Small intestine (tissue), 7 donors: Measurements from ENCODE around the gene PDE9A. TPM values are rescaled to one million over a fixed set of nuclear protein-coding genes. Genes with fewer than 3 reads are reported as not detected.
A peak's percentile ranks its signal among the peaks of the same experiment; 100 is the strongest.

ENCODE experiments used
- DNase-seq, 2 donors: peaks; one replicate each; pipeline versions ENCODE4 v3.0.0 to v3.0.0-alpha.2; 2013
- FAIRE-seq: peaks from 2 replicates; lab custom pipeline; 2012; peaks lifted over from hg19 to GRCh38; lab: Jason Lieb, UNC
- H3K27ac ChIP-seq, 3 donors: one replicate each; pipeline ENCODE4 v1.5.1; 2013; ENCODE audit warnings: low read length in 2 of 3, mild to moderate bottlenecking in 2 of 3, control low read depth in 1 of 3, inconsistent platforms in 1 of 3, low read depth in 1 of 3, moderate library complexity in 1 of 3
- H3K27me3 ChIP-seq, 3 donors: one replicate each; pipeline ENCODE4 v1.6.1; 2013; ENCODE audit warnings: low read length in 3 of 3, inconsistent platforms in 1 of 3; ENCODE audit not compliant: control insufficient read depth in 3 of 3, insufficient read depth in 3 of 3
- H3K36me3 ChIP-seq, 3 donors: one replicate each; pipeline ENCODE4 v1.6.1; 2013; ENCODE audit warnings: low read length in 3 of 3, inconsistent platforms in 1 of 3, low read depth in 1 of 3, mild to moderate bottlenecking in 1 of 3, moderate library complexity in 1 of 3; ENCODE audit not compliant: control insufficient read depth in 3 of 3, insufficient read depth in 2 of 3
- H3K4me1 ChIP-seq, 3 donors: one replicate each; pipeline ENCODE4 v1.6.1; 2013; ENCODE audit warnings: low read length in 2 of 3, inconsistent platforms in 1 of 3, low read depth in 1 of 3, mild to moderate bottlenecking in 1 of 3, moderate library complexity in 1 of 3; ENCODE audit not compliant: control insufficient read depth in 3 of 3, insufficient read depth in 2 of 3
- H3K4me3 ChIP-seq, 3 donors: one replicate each; pipeline ENCODE4 v1.5.1; 2013; ENCODE audit warnings: low read length in 3 of 3, control low read depth in 1 of 3, inconsistent platforms in 1 of 3, low read depth in 1 of 3, mild to moderate bottlenecking in 1 of 3, moderate library complexity in 1 of 3
- H3K9me3 ChIP-seq, 2 donors: one replicate each; pipeline ENCODE4 v1.6.1; 2013; ENCODE audit warnings: low read depth in 1 of 2, low read length in 1 of 2; ENCODE audit not compliant: control insufficient read depth in 2 of 2, insufficient read depth in 1 of 2
- WGBS, 3 donors: extraction: QIAGEN DNeasy Blood & Tissue Kit; methylation state at CpG; one replicate each; pipeline ENCODE4 v1.1.7; 2013; 5-methylcytosine and 5-hydroxymethylcytosine counted together
- polyA plus RNA-seq, 4 donors: library from polyadenylated mRNA; stranded (reverse) in 3 of 4; unstranded in 1 of 4; fragments of 200-250 nt in 3 of 4; fragments of 120-200 nt in 1 of 4; gene quantifications; one replicate each; pipeline versions ENCODE4 v1.2.1 to v1.2.3, GENCODE V29; 2013
- donor health status: healthy with polysubstance abuse.
- donor health status: control.
- donor health status: control.
- donor health status: Bipolar disorder and iron deficiency.
- donor health status: healthy.

Gene PDE9A
- polyA plus RNA-seq, 4 donors: 31.0 to 96.6 (median 49.6) TPM

- peak overlapping the region in 1 of 3 donors; percentile 71 for H3K27ac ChIP-seq
- H3K36me3 ChIP-seq: peaks cover 0 to 69% (median 0%) of the 10 kb centered on the region in 3 donors
- 60 to 75% (median 65%) methylated on average over 22 of the region's 22 CpGs for WGBS, 3 donors
Measured at GRCh38 chr21:42684109-42684916, 30.9 kb downstream of the PDE9A start.

GRCh38 chr21:42685036-42685435, 31.6 kb downstream of the PDE9A start:
- Histone ChIP-seq H3K4me1 (no peaks in the 10 kb centered on the region), H3K36me3 (peaks cover 0 to 69% (median 0%) of the 10 kb centered on the region in 3 donors), H3K27ac (peak overlapping the region in 1 of 3 donors; percentile 14), H3K4me3 (no peak overlapping the region), H3K9me3 (no peaks in the 10 kb centered on the region), H3K27me3 (no peaks in the 10 kb centered on the region)
- WGBS, 3 donors: 89 to 95% (median 89%) methylated on average over 33 of the region's 33 CpGs
- no peak for DNase-seq
- no peak for FAIRE-seq

More at GRCh38 chr21:42684109-42684916, 30.9 kb downstream of the PDE9A start:
- H3K4me3 ChIP-seq: no peak overlapping the region
- H3K27me3 ChIP-seq: no peaks in the 10 kb centered on the region
- no peak for DNase-seq
- H3K9me3 ChIP-seq: no peaks in the 10 kb centered on the region
- no peak for FAIRE-seq
- H3K4me1 ChIP-seq: no peaks in the 10 kb centered on the region

DNA sequence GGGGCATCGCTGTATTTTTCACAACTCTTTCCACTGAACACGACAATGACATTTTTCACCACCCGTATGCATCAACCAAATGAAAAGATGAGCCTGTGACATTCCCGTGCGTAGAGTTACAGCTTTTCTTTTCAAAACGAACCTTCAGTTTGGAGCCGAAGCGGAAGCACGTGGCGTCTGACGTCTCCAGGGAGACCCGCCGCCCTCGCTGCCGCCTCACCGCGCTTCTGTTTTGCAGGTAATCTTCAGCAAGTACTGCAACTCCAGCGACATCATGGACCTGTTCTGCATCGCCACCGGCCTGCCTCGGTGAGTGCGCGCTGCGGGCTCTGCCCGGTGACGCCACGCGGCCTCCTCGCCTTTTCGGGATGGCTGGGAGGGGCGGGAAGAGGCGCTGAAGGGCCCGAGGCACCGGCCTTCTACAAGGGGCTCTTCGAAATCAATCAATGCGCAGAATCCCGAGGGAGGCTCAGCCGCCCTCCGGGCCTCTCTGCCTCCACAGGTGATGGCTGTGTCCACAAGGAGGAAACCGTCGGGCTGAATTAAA, 32.6 kb downstream of the PDE9A start:
- 96 to 97% (median 97%) methylated on average over 41 of the region's 41 CpGs for WGBS, 3 donors
- H3K9me3 ChIP-seq: no peaks in the 10 kb centered on the region

DNA sequence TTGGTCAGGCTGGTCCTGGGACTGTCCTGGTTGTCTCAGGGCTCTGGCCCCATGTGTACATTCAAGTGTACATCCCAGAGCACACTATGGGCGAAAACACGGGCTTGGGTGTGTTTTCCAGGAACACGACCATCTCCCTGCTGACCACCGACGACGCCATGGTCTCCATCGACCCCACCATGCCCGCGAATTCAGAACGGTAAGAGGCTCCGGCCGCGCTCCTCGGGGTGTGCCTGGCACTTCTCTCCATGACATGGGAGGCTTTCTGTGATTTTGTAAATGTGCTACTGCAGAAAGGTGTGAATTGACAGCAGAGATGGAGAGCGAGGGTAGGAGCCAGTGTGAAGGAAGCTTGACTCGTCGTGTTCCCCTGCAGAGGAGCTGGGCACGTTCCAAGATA, 34.4 kb downstream of the PDE9A start:
- WGBS, 3 donors: 89 to 95% (median 92%) methylated on average over 18 of the region's 18 CpGs
- H3K27me3 ChIP-seq: no peaks in the 10 kb centered on the region
- no peak overlapping the region for H3K27ac ChIP-seq
- H3K9me3 ChIP-seq: no peaks in the 10 kb centered on the region
- H3K4me1 ChIP-seq: no peaks in the 10 kb centered on the region
- DNase-seq (no peak), FAIRE-seq (no peak)
- no peak overlapping the region for H3K4me3 ChIP-seq
- peaks cover 0 to 74% (median 0%) of the 10 kb centered on the region in 3 donors for H3K36me3 ChIP-seq

More for the DNA sequence above, 32.6 kb downstream of the PDE9A start:
- Histone ChIP-seq H3K36me3 (peaks cover 0 to 70% (median 0%) of the 10 kb centered on the region in 3 donors), H3K27me3 (no peaks in the 10 kb centered on the region), H3K4me3 (no peak overlapping the region), H3K27ac (no peak overlapping the region), H3K4me1 (no peaks in the 10 kb centered on the region)
- DNase-seq (no peak), FAIRE-seq (no peak)

DNA sequence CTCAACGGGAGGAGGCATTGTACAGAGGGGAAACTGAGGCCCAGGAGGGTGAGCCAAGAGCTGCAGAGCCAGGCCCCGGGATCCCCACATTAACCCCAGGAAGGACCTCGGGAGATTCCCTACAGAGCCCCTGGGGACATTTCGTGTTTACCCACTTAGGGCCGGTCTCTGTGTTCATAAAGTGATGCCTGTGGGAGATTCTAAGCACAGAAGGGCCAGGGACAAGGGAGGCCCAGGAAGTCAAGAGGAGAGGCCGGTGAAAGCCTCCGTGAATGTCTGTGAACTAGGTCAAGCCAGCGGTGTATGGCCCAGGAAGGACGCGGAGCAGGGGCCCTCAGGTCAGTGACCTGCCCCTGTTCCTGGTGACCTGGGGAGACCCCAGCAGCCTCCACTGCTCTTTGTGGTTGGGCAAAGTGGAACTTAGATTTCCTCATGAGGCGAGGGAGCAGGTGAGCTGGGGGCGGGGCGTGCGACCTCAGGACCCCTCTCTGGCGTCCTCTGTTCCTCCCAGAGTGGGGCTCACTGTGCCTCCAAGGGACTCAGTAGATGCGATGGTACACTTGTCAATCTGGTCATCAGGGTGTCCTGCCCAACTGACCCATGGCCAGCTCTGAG, 34.9 kb downstream of the PDE9A start:
- DNase-seq (no peak), FAIRE-seq (no peak)
- no peaks in the 10 kb centered on the region for H3K9me3 ChIP-seq
- no peak overlapping the region for H3K4me3 ChIP-seq
- peaks cover 0 to 73% (median 0%) of the 10 kb centered on the region in 3 donors for H3K36me3 ChIP-seq
- WGBS, 3 donors: 90 to 92% (median 92%) methylated on average over 16 of the region's 16 CpGs
- no peaks in the 10 kb centered on the region for H3K4me1 ChIP-seq
- no peaks in the 10 kb centered on the region for H3K27me3 ChIP-seq
- H3K27ac ChIP-seq: no peak overlapping the region

GRCh38 chr21:42688841-42689371, 35.5 kb downstream of the PDE9A start:
- no peaks in the 10 kb centered on the region for H3K27me3 ChIP-seq
- 85 to 91% (median 90%) methylated on average over 21 of the region's 21 CpGs for WGBS, 3 donors
- no peak overlapping the region for H3K4me3 ChIP-seq
- H3K4me1 ChIP-seq: no peaks in the 10 kb centered on the region
- FAIRE-seq (no peak), DNase-seq (no peak)
- H3K36me3 ChIP-seq: peaks cover 0 to 74% (median 0%) of the 10 kb centered on the region in 3 donors
- no peaks in the 10 kb centered on the region for H3K9me3 ChIP-seq
- H3K27ac ChIP-seq: no peak overlapping the region

DNA sequence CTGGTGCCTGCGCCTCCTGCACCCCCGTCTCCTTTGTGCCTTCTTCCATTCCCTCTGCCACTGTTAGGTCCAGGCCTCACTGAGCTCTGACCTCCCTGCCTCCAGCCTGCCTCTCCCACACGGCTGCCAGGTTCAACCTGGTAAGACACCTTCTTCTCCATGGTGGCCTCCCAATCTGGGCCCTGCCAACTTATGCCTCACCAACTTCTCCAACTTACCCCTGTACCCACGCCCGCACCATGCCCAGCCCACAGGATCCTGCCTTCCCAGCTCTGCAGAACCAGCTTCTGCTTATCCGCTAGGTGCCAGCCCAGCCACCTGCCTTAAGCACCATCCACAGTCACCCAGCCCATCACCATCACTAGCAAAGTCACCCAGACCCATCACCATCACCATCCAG, 37.2 kb downstream of the PDE9A start:
- Histone ChIP-seq H3K27ac (no peak overlapping the region), H3K27me3 (no peaks in the 10 kb centered on the region), H3K4me1 (no peaks in the 10 kb centered on the region), H3K9me3 (no peaks in the 10 kb centered on the region), H3K36me3 (peaks cover 0 to 77% (median 0%) of the 10 kb centered on the region in 3 donors), H3K4me3 (no peak overlapping the region)
- FAIRE-seq: no peak
- 94 to 98% (median 97%) methylated on average over 6 of the region's 6 CpGs for WGBS, 3 donors
- no peak for DNase-seq

GRCh38 chr21:42691901-42692559, 38.6 kb downstream of the PDE9A start:
- WGBS, 3 donors: 87 to 92% (median 92%) methylated on average over 19 of the region's 19 CpGs
- Histone ChIP-seq H3K27ac (no peak overlapping the region), H3K36me3 (peaks cover 0 to 83% (median 0%) of the 10 kb centered on the region in 3 donors), H3K9me3 (no peaks in the 10 kb centered on the region), H3K27me3 (no peaks in the 10 kb centered on the region), H3K4me1 (no peaks in the 10 kb centered on the region), H3K4me3 (no peak overlapping the region)
- no peak for DNase-seq
- FAIRE-seq: no peak
